IMR-90 (cell line): ENCODE measurements around the gene USH1G.

Experiments
- BHLHE40 ChIP-seq: fragments of 150-350 bp; IDR thresholded peaks from 2 replicates; pipeline ENCODE4 v1.6.1; 2016; ENCODE audit warnings: mild to moderate bottlenecking, low read depth, low read length
- CHD1 ChIP-seq: IDR thresholded peaks from 2 replicates; pipeline ENCODE4 v1.6.1; 2012; ENCODE audit warnings: low read depth, low read length, improper control_type of control experiment
- POLR2A ChIP-seq: IDR thresholded peaks from 2 replicates; pipeline ENCODE4 v1.6.1; 2012; ENCODE audit warnings: mild to moderate bottlenecking, low read depth, low read length
- TF ChIP-seq, protein P1 (sequence below): conservative IDR thresholded peaks from 2 replicates; pipeline ENCODE4 v1.5.1; 2012; ENCODE audit warnings: mild to moderate bottlenecking, low read depth, low read length, improper control_type of control experiment

GRCh38 chr17:74868251-74868907 is 54.7 kb downstream of the USH1G start:
- TF ChIP-seq CHD1, result no peak
- TF ChIP-seq, protein P1, sequence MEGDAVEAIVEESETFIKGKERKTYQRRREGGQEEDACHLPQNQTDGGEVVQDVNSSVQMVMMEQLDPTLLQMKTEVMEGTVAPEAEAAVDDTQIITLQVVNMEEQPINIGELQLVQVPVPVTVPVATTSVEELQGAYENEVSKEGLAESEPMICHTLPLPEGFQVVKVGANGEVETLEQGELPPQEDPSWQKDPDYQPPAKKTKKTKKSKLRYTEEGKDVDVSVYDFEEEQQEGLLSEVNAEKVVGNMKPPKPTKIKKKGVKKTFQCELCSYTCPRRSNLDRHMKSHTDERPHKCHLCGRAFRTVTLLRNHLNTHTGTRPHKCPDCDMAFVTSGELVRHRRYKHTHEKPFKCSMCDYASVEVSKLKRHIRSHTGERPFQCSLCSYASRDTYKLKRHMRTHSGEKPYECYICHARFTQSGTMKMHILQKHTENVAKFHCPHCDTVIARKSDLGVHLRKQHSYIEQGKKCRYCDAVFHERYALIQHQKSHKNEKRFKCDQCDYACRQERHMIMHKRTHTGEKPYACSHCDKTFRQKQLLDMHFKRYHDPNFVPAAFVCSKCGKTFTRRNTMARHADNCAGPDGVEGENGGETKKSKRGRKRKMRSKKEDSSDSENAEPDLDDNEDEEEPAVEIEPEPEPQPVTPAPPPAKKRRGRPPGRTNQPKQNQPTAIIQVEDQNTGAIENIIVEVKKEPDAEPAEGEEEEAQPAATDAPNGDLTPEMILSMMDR, result no peak
- TF ChIP-seq POLR2A, result no peak
- TF ChIP-seq BHLHE40, result no peak
